HG03558 (cell line): Measurements from ENCODE around the gene DHX58.

Experiments
- ATAC-seq: cut with Tn5 transposase; IDR thresholded peaks from one replicate; pipeline ENCODE4 v1.9.1; 2021; ENCODE audit warnings: moderate number of reproducible peaks; ENCODE audit not compliant: unreplicated experiment; ENCODE audit errors: extremely low read depth

The DHX58 gene

DNA sequence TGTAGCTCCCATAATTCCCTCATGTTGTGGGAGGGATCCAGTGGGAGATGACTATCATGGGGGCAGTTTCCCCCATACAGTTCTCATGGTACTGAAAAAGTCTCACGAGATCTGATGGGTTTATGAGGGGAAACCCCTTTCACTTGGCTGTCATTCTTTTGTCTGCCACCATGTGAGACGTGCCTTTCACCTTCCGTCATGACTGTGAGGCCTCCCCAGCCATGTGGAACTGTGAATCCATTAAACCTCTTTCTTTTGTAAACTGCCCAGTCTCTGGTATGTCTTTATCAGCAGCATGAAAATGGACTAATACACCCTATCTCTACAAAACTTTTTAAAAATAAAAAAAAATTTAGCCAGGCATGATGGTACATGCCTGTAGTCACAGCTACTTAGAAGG, 55.9 kb downstream of the DHX58 start:
- no peak for ATAC-seq

DNA sequence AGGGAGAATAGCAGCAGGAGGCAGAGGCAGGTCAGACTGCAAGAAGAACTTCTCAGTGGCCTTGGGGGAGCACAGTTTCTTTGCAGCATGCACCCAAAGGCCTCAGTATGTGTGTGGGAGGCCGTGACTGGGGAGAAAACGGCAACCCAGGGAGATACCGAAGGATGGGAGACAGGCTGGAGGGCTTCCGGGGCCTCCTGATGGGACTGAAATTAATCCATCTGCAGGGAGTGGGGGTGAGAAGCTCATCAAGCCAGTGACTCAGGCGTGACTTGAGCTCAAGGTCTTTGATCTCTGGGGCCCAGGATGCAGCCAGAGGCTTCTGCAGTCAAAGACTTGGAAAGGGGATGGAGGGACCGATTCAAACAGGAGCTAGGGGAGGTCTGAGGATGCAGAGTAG, 57.0 kb downstream of the DHX58 start:
- ATAC-seq: no peak

DNA sequence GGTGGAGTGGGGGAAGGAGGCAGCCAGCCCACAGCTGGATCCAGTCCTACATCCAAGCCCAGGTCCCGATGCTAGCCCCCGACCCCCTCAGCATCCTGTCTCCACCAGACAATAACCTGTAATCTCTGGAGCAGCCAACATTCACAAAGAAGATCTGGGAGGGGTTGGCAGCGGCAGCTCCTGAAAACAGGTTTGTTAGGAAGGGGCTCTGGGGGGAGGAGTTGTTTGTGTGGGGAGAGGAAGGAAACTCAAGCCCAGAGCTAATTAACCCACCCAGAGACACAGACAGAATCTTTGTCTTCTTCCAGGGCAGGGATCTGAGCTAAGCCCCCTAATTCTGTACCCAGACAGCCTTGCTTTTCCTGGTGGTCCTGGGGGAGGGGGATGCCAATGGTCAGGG, 57.5 kb downstream of the DHX58 start:
- ATAC-seq: no peak

DNA sequence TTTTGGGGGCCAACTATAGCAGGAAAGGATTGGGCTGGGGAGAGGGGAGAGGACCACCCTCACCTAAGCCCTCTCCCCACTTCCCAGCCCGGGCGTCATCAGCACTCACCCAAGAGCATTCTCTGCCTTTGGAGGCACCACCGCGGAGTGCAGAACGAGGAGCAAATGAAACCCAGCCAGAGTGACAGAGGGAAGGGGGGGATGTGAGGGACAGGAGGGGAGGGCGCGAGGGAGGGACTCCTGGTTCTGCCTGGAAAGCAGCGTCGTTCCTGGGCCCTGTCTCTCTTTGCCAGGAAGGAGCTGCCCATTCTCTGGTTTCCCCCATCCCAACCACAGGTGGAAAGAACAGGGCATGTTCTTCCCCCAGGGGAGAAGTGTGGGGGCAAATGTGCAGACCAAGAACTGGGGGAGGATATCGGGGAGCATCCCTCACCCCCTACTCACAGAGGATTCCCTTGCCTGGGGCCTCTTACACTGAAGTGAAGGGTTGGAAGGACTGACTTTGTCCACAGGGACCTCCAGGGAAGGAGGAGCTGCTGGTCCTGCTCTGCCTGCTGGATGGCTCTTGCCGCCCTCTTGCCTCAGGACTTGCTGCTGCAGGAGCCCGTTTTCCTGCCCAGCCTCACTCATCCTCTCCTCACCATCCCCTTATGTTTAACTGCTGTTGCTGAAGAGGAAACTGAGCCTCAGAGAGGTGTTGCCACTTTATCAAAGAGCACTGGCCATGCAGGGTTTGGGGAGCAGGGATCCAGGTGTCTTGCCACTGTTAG, 58.6 kb downstream of the DHX58 start:
- no peak for ATAC-seq

DNA sequence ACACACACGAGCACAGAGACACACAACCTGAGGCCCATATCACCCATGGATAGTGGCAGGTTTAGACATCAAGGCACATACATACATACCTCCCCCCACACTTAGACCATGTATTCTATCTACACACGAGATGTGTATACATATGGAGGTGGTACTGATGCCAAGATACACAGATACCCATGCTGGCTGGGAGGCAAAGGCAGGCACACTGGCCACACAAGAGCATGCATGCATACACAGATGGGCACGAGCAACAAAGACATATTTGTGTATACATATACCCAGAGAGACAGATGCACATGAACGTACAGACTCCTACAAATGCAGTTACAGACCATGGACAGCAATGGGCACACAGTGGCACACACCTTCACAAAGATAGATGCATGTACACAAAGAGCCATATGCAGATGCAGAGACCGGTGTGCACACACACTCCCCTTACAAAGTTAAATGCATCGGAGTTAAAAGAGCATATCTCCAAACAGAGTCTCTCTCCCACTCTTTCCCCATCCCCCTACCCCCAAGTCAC, 60.1 kb downstream of the DHX58 start:
- ATAC-seq: no peak

GRCh38 chr17:42051645-42052044, 60.9 kb downstream of the DHX58 start:
- ATAC-seq: no peak
